Measurements from ENCODE around the gene CHKA. TPM values are rescaled to one million over a fixed set of nuclear protein-coding genes. Genes with fewer than 3 reads are reported as not detected.
A peak's percentile ranks its signal among the peaks of the same experiment; 100 is the strongest.

The CHKA gene
- total RNA-seq (2012; rRNA removed): 6.1 and 6.3 TPM in 2 replicates

DNA sequence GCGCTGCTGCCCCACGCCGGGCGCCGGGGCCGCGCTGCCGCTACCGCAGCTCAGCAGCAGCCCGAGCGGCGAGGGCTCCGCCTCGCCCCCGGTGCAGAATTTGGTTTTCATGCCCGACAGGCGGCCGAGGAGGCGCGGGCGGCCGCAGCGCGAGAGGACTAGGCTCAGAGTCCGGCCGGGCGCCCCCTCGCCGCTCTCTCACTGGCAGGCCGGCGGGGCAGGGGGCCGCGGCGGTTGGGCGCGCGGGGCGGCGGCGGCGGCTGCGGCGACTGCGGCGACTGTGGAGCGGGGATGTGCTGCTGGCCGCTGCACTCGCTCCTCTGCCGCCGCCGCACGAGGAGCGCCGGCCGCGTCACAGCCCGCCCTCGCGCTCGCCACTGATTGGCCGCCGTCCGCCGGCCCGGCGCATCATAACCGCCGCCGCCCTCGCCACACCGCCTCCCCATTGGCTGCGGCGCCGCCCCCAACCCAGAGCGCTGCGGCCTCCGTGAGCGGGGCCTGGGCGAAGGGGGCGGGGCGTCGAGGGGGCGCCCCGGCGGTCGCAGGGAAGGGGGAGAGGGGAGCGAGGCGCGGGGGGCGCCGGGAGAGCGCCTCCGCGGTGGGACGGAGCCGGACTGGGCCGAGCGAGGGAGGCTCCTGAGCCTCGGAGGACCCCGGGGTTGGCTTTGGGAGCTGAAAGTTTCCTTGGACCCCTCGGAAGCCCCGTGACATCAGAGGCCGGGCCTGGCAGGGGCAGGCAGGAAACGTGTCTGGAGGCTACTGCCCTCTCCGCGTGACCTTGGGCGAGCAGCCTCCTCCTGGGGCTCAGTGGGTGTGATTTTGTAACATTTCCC is at the start of gene CHKA:
Gene CHKA (minus strand): TSS at position 322 of the 833 bp plus-strand sequence. CDS start 211 bp downstream, at position 111.
- Histone ChIP-seq H3K9ac (ENCODE audit: low read depth, low read length) (peak within 1 kb of the TSS; percentile 93), H3K4me1 (ENCODE audit: control insufficient read depth, insufficient read depth, low read length) (peaks cover 10% of the 10 kb centered on the region), H3K9me3 (replicated peaks; ENCODE audit: low read length) (no peaks in the 10 kb centered on the region)

DNA sequence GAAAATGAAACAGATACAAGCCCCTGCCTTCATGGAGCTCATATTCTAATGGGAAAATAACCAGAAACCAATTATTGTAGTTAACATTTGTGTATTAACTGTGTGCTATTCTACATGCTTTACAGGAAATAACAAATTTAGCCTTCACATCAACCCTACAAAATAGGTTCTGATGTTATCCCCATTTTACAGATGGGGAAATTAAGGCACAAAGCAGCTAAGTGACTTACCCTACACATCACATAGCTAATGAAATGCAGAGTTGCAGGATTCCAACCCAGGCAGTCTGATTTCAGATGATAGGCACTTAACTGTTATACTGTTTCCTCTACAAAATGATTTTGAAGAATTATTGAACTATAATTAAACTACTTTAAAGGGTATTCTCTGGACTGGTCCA is 48.3 kb upstream of the CHKA start:
- Histone ChIP-seq H3K9me3 (replicated peaks; ENCODE audit: low read length) (no peaks in the 10 kb centered on the region), H3K4me3 (ENCODE audit: low read length) (no peak overlapping the region), H3K36me3 (ENCODE audit: insufficient read depth, low read length) (peaks cover 66% of the 10 kb centered on the region), H3K4me2 (ENCODE audit: low read length) (no peak overlapping the region), H3K27me3 (ENCODE audit: control insufficient read depth, insufficient read depth, low read length) (no peaks in the 10 kb centered on the region), H3K4me1 (ENCODE audit: control insufficient read depth, insufficient read depth, low read length) (peaks cover 10% of the 10 kb centered on the region), H3K9ac (ENCODE audit: low read depth, low read length) (no peak overlapping the region)

More for the DNA sequence above, at the start of gene CHKA:
- peaks cover 4% of the 10 kb centered on the region for H3K27me3 ChIP-seq (ENCODE audit: control insufficient read depth, insufficient read depth, low read length)
- H3K4me2 ChIP-seq (ENCODE audit: low read length): peak within 1 kb of the TSS; percentile 94
- H3K36me3 ChIP-seq (ENCODE audit: insufficient read depth, low read length): no peaks in the 10 kb centered on the region
- peak within 1 kb of the TSS; percentile 92 for H3K4me3 ChIP-seq (ENCODE audit: low read length)

DNA sequence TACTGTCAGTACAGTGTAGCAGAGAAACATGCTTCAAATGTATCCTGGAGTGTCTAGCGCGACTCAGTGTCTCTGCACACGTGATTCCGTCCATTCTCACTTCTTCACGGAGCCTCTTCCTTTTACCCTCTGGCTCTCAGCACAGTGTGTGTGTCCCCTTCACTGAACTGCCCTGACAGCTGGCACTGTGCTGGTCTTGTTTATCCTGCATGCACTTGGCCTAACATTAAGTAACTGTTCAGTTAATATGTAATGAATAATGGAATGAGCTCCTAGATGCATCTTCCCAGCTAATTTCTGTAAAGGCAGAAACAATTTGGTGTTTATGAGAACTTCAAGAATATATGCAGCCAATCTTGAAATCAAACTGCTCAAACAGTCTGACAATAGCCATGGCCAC is 47.5 kb upstream of the CHKA start:
- Histone ChIP-seq H3K36me3 (ENCODE audit: insufficient read depth, low read length) (peaks cover 66% of the 10 kb centered on the region), H3K4me3 (ENCODE audit: low read length) (no peak overlapping the region), H3K4me1 (ENCODE audit: control insufficient read depth, insufficient read depth, low read length) (peaks cover 7% of the 10 kb centered on the region)

DNA sequence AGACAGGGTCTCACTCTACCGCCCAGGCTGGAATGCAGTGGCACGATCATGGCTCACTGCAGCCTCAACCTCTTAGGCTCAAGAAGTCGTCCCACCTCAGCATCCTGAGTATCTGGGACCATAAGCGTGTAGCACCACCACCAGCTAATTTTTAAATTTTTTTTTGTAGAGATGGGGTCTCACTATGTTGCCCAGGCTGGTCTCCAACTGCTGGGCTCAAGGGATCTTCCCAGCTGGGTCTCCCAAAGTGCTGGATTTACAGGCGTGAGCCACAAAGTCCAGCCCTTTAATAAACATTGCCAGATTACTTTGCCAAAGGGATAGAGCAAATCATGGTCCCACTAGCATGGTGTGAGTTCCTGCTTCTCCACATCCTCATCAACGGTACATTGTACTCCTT is 46.3 kb upstream of the CHKA start:
- H3K9ac ChIP-seq (ENCODE audit: low read depth, low read length): no peak overlapping the region
- H3K27me3 ChIP-seq (ENCODE audit: control insufficient read depth, insufficient read depth, low read length): no peaks in the 10 kb centered on the region
- no peak overlapping the region for H3K4me3 ChIP-seq (ENCODE audit: low read length)
- no peaks in the 10 kb centered on the region for H3K9me3 ChIP-seq (replicated peaks; ENCODE audit: low read length)
- H3K4me1 ChIP-seq (ENCODE audit: control insufficient read depth, insufficient read depth, low read length): peaks cover 7% of the 10 kb centered on the region
- no peak overlapping the region for H3K4me2 ChIP-seq (ENCODE audit: low read length)
- H3K36me3 ChIP-seq (ENCODE audit: insufficient read depth, low read length): peaks cover 62% of the 10 kb centered on the region

More for the DNA sequence above, 47.5 kb upstream of the CHKA start:
- H3K4me2 ChIP-seq (ENCODE audit: low read length): no peak overlapping the region
- H3K27me3 ChIP-seq (ENCODE audit: control insufficient read depth, insufficient read depth, low read length): no peaks in the 10 kb centered on the region
- H3K9ac ChIP-seq (ENCODE audit: low read depth, low read length): no peak overlapping the region
- no peaks in the 10 kb centered on the region for H3K9me3 ChIP-seq (replicated peaks; ENCODE audit: low read length)

DNA sequence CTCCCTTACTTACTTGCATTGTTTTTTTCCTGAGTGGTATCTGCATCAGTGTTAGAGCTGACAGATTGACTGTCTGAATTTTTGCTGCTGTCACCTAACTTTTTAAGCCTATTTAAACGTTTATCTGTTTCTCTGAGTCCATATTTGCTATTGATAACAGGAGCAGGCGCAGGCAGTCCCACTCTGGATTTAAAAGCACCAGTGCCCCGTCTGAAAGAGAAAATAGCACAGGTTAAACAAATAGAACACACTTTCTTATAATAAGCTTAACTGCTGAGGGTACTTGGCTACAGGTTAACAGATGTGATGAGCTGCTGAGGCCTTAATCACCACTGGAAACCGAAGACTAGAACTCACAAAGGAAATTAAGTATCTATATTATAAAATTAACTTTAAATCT is 45.8 kb upstream of the CHKA start:
- Histone ChIP-seq H3K9me3 (replicated peaks; ENCODE audit: low read length) (no peaks in the 10 kb centered on the region), H3K4me1 (ENCODE audit: control insufficient read depth, insufficient read depth, low read length) (peaks cover 7% of the 10 kb centered on the region), H3K9ac (ENCODE audit: low read depth, low read length) (no peak overlapping the region), H3K4me2 (ENCODE audit: low read length) (no peak overlapping the region), H3K27me3 (ENCODE audit: control insufficient read depth, insufficient read depth, low read length) (no peaks in the 10 kb centered on the region), H3K36me3 (ENCODE audit: insufficient read depth, low read length) (peaks cover 59% of the 10 kb centered on the region), H3K4me3 (ENCODE audit: low read length) (no peak overlapping the region)

DNA sequence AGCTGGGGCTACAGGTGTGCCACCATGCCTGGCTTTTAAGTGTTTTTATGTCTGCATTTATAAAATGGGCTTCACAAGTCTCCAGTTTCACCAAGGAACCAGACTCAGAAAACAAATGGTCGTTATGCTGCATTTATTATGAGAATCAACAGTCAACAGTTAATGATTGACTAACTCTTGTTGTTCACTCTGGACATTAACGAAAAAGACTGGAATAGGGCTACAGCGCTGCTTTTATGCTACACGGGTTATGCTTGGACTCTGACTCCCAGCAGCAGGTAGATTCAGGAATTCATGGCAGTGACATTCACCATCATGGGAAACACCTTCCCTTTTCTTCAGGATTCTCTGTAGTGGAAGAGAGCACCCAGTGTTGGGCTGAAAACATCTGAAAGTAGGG is 44.4 kb upstream of the CHKA start:
- Histone ChIP-seq H3K27me3 (ENCODE audit: control insufficient read depth, insufficient read depth, low read length) (no peaks in the 10 kb centered on the region), H3K9me3 (replicated peaks; ENCODE audit: low read length) (no peaks in the 10 kb centered on the region), H3K4me3 (ENCODE audit: low read length) (no peak overlapping the region), H3K4me1 (ENCODE audit: control insufficient read depth, insufficient read depth, low read length) (peaks cover 7% of the 10 kb centered on the region), H3K9ac (ENCODE audit: low read depth, low read length) (no peak overlapping the region), H3K4me2 (ENCODE audit: low read length) (no peak overlapping the region), H3K36me3 (ENCODE audit: insufficient read depth, low read length) (peaks cover 50% of the 10 kb centered on the region)

DNA sequence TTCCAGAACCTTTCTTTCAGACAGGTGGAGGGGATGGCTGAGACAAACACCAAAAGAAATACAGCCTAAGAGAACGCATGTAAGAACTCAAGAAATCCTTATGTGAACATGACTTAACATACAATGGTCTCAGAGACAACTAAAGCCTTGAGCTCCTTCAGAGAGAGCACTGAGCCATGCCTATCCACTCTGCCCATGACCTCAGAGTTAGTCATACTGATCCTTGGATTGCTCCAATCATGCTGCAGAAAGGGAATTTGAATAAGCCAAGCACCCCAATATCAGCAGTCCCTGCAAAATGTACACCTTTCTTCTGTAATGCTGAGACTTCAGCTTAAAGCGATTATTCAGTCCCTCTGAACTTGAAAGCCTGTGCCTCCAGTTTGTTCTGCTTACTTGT is 43.2 kb upstream of the CHKA start:
- no peak overlapping the region for H3K9ac ChIP-seq (ENCODE audit: low read depth, low read length)
- H3K4me3 ChIP-seq (ENCODE audit: low read length): no peak overlapping the region
- no peaks in the 10 kb centered on the region for H3K9me3 ChIP-seq (replicated peaks; ENCODE audit: low read length)
- H3K27me3 ChIP-seq (ENCODE audit: control insufficient read depth, insufficient read depth, low read length): no peaks in the 10 kb centered on the region
- H3K36me3 ChIP-seq (ENCODE audit: insufficient read depth, low read length): peaks cover 39% of the 10 kb centered on the region
- H3K4me1 ChIP-seq (ENCODE audit: control insufficient read depth, insufficient read depth, low read length): peaks cover 7% of the 10 kb centered on the region
- no peak overlapping the region for H3K4me2 ChIP-seq (ENCODE audit: low read length)

DNA sequence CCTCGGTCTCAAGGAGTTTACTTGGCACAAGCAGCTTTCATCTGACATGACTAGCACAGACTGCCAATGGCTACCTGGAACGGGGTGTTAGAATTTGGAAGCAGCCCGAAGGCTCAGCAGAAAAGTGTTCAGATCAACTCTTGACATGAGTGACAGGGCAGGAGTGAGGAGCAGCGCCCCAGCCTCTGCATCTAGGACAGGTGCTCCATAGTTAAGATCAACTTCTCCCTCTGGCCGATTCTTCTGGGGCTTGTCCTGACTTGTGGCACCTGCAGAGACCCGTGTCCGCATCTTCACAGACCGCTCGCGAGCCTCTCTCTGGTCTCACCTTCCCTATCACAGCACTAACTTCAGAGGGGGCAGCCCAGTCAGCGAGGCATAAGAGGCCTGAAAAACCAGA is 42.5 kb upstream of the CHKA start:
- Histone ChIP-seq H3K4me2 (ENCODE audit: low read length) (no peak overlapping the region), H3K36me3 (ENCODE audit: insufficient read depth, low read length) (peaks cover 34% of the 10 kb centered on the region), H3K27me3 (ENCODE audit: control insufficient read depth, insufficient read depth, low read length) (no peaks in the 10 kb centered on the region), H3K4me1 (ENCODE audit: control insufficient read depth, insufficient read depth, low read length) (peaks cover 7% of the 10 kb centered on the region), H3K9ac (ENCODE audit: low read depth, low read length) (no peak overlapping the region), H3K9me3 (replicated peaks; ENCODE audit: low read length) (no peaks in the 10 kb centered on the region), H3K4me3 (ENCODE audit: low read length) (no peak overlapping the region)

DNA sequence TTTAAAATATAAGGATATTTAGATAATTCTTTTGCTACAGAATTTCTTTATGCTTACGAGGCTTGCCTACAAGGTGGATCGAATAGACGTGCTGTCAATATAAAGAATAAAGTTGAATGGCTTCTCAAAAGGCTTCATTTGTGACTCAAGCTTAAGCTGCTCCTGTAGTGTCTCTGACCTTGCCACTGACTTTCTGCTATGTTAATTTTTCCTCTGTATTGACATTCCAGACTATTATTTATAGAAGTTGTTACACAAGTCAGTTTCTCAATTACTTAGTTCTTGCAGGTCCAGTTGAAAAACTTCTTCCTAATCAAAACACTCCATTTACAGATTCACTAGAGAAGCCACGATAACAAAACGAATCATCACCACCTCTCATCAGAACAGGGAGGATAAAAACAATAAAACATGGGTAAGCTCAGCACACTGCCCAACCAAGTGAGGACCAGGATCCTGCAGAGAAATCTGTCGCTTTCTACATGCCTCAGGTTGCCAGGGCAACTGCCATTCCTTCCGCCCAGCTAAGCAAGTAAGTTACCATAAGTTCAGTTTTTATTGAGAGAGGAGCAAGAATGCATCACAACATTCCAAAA is 39.0 kb upstream of the CHKA start:
- H3K4me3 ChIP-seq (ENCODE audit: low read length): no peak overlapping the region
- H3K4me1 ChIP-seq (ENCODE audit: control insufficient read depth, insufficient read depth, low read length): peaks cover 7% of the 10 kb centered on the region
- H3K9ac ChIP-seq (ENCODE audit: low read depth, low read length): no peak overlapping the region
- H3K9me3 ChIP-seq (replicated peaks; ENCODE audit: low read length): no peaks in the 10 kb centered on the region
- H3K36me3 ChIP-seq (ENCODE audit: insufficient read depth, low read length): peaks cover 29% of the 10 kb centered on the region
- H3K4me2 ChIP-seq (ENCODE audit: low read length): no peak overlapping the region
- H3K27me3 ChIP-seq (ENCODE audit: control insufficient read depth, insufficient read depth, low read length): no peaks in the 10 kb centered on the region

DNA sequence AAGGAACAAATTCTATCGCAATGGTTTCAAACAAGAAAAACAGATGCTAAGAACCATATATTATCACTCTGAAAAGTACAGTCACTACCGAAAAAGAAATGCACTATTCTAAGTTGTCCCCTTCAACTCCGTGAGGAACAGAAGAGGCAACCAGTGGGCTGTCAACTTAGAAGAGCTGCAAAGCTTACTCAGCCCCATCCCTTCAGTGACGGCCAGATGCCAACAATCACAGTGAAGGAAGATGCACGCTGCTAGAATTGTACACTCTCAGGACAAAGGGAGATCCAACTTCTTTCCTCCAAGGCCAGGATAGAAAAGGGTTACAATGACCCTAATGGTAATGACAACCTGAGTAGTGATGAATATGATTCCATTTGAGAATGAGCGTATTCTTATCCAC is 38.5 kb upstream of the CHKA start:
- no peaks in the 10 kb centered on the region for H3K9me3 ChIP-seq (replicated peaks; ENCODE audit: low read length)

DNA sequence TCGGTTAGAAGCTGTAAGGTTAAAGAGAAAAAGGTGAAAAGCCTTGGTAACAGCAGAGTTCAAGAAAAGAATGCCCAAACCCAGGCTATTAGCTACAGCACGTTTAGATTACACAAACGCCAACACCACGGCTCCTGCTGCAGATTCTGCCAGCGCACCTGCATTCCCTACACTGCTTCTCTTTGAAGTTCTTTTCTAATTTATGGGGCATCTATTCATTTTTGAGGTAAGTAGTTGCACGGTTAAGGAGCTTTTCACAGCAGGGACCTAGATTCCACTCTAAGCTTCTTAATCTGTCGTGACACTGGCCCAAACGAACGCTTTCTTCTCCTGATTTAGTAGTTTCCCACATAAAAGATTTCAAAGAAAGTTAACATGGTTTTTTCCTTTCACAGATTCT is 38.0 kb upstream of the CHKA start:
- no peak overlapping the region for H3K9ac ChIP-seq (ENCODE audit: low read depth, low read length)
- peaks cover under 1% of the 10 kb centered on the region for H3K4me1 ChIP-seq (ENCODE audit: control insufficient read depth, insufficient read depth, low read length)
- no peaks in the 10 kb centered on the region for H3K27me3 ChIP-seq (ENCODE audit: control insufficient read depth, insufficient read depth, low read length)
- H3K4me2 ChIP-seq (ENCODE audit: low read length): no peak overlapping the region
- H3K4me3 ChIP-seq (ENCODE audit: low read length): no peak overlapping the region
- peaks cover 27% of the 10 kb centered on the region for H3K36me3 ChIP-seq (ENCODE audit: insufficient read depth, low read length)
- no peaks in the 10 kb centered on the region for H3K9me3 ChIP-seq (replicated peaks; ENCODE audit: low read length)

More for the DNA sequence above, 38.5 kb upstream of the CHKA start:
- no peak overlapping the region for H3K4me2 ChIP-seq (ENCODE audit: low read length)
- H3K4me1 ChIP-seq (ENCODE audit: control insufficient read depth, insufficient read depth, low read length): peaks cover 6% of the 10 kb centered on the region
- no peaks in the 10 kb centered on the region for H3K27me3 ChIP-seq (ENCODE audit: control insufficient read depth, insufficient read depth, low read length)
- H3K4me3 ChIP-seq (ENCODE audit: low read length): no peak overlapping the region
- H3K36me3 ChIP-seq (ENCODE audit: insufficient read depth, low read length): peaks cover 29% of the 10 kb centered on the region
- H3K9ac ChIP-seq (ENCODE audit: low read depth, low read length): no peak overlapping the region

DNA sequence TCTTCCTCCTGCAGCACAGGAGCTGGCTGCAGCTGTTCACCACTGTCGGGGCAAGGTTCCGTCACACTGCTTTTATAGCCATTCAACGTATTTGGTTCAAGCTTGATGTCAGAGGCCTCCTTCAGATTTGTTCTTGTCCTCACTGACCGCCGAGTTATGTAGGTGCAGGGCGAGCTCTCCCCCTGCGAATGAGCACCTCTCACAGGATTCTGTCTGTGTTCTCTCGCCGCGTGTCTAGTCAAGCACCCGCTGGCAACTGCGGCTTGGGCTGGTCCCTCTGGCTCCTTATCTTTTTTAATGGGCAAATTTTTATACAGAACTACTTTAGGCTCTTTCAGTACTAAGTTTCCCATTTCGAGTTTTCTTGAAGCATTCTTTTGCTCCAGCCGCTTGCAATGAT is 37.4 kb upstream of the CHKA start:
- Histone ChIP-seq H3K9ac (ENCODE audit: low read depth, low read length) (no peak overlapping the region), H3K4me3 (ENCODE audit: low read length) (no peak overlapping the region), H3K36me3 (ENCODE audit: insufficient read depth, low read length) (peaks cover 22% of the 10 kb centered on the region), H3K4me1 (ENCODE audit: control insufficient read depth, insufficient read depth, low read length) (no peaks in the 10 kb centered on the region), H3K4me2 (ENCODE audit: low read length) (no peak overlapping the region), H3K9me3 (replicated peaks; ENCODE audit: low read length) (no peaks in the 10 kb centered on the region), H3K27me3 (ENCODE audit: control insufficient read depth, insufficient read depth, low read length) (no peaks in the 10 kb centered on the region)

Data from skeletal muscle satellite cell (primary cell).